Stimulated activated CD8-positive, alpha-beta memory T cell treated with anti-CD3 and anti-CD28 coated beads, Interleukin-7, amount 100 ng/mL, for 24 hours (primary cell): ENCODE data around the gene KRTAP4-1.
"Not testable (repeated sequence)": the region's sequence is repeated elsewhere in the genome, so short reads cannot be mapped to it uniquely, and the experiment has no call there.

Experiments used
- DNase-seq: peaks from one replicate; pipeline ENCODE4 v3.0.0-alpha.2; 2020; ENCODE audit warnings: low read depth

The KRTAP4-1 gene

DNA sequence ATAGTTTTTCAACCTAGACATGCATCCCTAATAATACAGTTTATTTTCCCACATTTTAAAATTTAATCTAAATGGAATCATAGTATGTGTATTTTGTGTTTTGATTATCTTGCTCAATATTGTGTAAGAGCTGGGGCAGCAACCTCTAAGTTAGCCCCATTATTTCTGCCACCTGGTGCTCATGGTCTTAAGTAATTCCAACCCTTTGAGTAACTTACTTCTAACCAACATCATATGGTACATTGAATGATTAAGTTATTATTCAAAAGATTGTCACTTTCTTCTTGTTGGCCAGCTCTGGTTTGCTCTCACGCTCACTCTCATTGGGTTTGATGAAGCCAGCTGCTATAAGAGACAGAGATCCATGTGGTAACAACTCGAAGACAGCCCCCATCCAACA, 12.8 kb downstream of the KRTAP4-1 start:
- DNase-seq, result no peak

DNA sequence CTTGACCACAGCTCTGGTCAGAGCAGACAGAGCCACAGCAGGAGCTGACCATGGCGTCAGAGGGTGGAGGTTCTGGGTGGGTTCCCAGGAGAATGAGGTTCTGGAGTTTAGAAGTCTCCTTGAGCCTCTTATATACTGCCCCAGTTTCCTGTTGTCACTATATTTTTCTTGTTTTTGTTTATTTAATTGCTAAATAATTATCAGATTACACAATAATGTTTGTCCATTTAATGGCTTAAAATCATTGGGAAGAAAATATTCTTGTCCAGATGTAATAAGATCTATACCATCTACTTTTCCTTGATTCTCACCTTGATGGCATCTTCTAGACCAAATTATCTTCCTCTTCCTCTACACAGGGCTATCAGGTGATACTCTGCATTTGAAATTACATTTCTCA, 16.6 kb downstream of the KRTAP4-1 start, which contains the start of gene KRTAP4-3:
TSS of gene KRTAP4-3 (minus strand) at position 101 of the 400 bp plus-strand sequence. CDS start at position 52, 49 bp downstream.
- no peak for DNase-seq

DNA sequence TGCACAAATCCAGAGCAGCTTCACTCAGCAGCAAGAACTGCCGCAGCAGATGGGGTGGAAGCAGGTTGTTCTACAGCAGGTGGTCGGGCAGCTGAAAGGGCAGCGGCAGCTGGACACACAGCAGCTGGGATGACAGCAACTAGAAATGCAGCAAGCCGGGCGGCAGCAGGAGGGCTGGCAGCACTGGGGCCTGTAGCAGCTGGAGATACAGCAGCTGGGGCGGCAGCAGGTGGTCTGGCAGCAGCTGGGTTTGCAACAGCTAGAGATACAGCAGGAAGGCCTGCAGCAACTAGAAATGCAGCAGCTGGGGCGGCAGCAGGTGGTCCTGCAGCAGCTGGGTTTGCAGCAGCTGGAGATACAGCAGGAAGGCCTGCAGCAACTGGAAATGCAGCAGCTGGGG, 17.1 kb downstream of the KRTAP4-1 start:
- no peak for DNase-seq

DNA sequence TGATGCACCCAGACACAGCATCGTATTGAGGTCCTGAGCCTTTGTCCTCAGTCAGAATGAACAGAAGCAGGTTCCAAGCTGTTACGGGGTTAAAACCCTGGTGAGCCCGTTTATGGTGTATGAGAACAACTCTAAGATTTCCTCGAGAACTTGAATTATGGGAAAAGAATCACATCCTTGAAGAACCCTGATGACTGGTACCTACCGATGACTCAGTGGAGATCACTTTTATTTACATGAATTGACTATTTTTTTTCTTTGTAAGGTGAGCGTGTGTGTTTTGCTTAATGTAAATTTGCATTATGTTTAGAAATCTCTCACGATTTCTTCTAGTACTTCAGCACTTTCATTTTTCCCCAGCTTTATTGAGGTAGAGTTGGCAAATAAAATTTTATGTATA, 20.9 kb downstream of the KRTAP4-1 start:
- no peak for DNase-seq

DNA sequence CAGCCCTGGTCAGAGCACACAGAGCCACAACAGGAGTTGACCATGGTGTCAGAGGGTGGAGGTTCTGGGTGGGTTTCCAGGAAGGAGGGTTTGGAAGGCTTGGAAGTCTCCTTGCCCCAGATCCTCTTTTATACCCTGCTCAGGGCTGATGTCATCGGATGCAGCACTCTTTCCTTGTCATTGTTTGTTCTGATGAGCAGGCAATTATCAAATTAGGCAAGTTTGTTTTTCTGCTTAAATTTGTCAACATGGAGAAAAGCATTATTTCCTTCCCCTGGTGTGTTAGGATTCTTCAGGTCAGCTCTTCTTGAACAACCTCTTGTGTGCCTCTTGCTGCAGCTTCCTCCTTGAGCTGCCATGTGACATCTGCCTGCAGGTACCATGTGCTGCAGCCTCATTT, 24.1 kb downstream of the KRTAP4-1 start, which contains the start of gene KRTAP4-4:
TSS of gene KRTAP4-4 (minus strand) at position 101 of the 400 bp plus-strand sequence. CDS start at position 44, 57 bp downstream.
- DNase-seq, result no peak

DNA sequence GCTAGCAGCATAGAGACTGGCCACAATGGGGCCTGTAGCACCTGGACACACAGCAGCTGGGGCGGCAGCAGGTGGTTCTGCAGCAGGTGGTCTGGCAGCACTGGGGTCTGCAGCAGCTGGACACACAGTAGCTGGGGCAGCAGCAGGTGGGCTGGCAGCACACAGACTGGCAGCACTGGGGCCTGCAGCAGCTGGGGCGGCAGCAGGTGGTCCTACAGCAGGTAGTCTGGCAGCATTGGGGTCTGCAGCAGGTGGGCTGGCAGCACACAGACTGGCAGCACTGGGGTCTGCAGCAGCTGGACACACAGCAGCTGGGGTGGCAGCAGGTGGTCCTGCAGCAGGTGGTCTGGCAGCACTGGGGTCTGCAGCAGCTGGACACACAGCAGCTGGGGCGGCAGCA, 24.5 kb downstream of the KRTAP4-1 start:
- DNase-seq, result not testable (repeated sequence)

DNA sequence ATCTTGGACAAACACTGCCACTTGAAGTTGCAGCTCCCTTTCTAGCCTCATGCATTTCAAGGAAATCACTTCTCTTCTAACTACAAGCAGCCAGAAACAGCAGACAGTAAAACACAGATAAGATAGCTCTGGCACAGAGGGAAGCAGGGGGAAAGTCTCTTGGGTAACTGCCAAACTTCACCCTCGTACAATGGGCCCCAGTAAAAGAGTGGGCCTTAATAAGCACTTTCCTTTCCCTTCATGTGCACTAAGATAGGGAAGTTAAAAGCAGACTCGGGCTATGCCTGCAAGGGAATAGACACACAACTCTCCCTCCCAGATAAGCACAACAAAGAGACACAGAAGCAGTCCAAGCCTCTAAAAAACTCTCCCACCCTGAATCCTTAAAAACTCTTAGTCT, 30.9 kb downstream of the KRTAP4-1 start:
- no peak for DNase-seq

DNA sequence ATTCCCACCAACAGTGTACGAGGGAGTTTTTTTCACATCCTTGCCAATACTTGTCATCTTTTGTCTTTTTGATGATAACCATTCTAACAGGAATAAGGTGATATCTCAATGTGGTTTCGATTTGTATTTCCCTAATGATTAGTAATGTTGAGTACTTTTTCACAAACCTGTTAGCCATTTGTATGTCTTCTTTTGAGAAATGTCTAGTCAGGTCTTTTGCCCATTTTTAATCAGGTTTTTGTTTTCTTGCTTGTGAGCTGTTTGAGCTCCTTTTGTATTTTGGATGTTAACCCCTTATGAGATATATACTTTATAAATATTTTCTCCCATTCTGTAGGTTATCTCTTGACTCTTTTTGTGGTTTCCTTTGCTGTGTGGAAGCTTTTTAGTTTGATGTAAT, 33.2 kb downstream of the KRTAP4-1 start:
- DNase-seq, result no peak

DNA sequence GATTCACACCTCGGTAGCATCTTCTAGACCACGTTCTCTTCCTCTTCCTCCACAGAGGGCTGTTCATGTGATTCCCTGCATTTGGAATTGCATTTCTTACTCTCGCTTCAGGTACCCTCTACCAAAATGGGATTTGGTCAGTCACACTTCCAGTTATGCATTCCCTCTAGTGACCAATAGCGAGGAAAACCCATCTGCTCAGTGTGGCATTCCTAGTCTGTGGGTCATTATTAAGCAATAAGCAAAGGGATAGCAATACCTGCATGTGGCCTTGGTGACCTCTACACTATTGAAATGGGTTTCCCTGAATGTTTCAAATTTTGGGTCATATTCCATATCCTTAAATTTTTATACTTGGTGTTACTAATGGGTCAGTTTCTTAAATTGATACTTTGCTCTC, 34.7 kb downstream of the KRTAP4-1 start:
- DNase-seq, result no peak

DNA sequence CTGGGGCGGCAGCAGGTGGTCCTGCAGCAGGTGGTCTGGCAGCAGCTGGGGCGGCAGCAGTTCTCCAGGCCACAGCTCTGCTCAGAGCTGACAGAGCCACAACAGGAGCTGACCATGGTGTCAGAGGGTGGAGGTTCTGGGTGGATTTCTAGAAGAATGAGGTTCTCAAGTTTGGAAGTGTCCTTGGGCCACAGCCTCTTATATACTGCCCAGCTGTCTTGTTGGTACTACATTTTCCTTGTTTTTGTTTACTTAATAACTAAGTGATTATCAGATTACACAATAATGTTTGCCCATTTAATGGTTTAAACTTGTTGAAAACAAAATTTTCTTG, 35.1 kb downstream of the KRTAP4-1 start, which contains the start of gene KRTAP4-5:
TSS of gene KRTAP4-5 (minus strand) at position 174 of the 334 bp plus-strand sequence. CDS start at position 116, 58 bp downstream.
- no peak for DNase-seq

DNA sequence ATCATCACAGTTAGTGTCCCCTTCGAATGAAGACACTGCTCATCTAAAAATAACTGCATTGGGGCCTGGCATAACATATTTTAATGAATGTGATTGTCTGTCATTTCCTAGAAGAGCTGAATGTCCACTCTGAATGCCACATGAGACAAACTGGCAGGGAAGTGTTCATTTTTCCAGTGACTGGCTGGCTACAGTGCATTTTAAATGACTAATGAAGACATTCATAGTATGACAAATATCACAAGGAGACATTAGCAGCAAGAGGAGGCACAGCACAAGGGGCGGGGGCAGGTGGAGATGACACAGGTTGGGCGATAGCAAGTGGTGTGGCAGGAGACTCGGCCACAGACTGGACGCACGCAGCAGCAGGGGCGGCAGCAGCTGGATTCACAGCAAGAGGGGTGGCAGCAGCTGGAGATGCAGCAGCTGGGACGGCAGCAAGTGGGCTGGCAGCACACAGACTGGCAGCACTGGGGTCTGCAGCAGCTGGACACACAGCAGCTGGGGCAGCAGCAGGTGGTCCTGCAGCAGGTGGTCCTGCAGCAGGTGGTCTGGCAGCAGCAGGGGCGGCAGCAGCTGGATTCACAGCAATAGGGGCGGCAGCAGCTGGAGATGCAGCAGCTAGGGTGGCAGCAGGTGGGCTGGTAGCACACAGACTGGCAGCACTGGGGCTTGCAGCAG, 35.6 kb downstream of the KRTAP4-1 start:
- DNase-seq, result not testable (repeated sequence)

DNA sequence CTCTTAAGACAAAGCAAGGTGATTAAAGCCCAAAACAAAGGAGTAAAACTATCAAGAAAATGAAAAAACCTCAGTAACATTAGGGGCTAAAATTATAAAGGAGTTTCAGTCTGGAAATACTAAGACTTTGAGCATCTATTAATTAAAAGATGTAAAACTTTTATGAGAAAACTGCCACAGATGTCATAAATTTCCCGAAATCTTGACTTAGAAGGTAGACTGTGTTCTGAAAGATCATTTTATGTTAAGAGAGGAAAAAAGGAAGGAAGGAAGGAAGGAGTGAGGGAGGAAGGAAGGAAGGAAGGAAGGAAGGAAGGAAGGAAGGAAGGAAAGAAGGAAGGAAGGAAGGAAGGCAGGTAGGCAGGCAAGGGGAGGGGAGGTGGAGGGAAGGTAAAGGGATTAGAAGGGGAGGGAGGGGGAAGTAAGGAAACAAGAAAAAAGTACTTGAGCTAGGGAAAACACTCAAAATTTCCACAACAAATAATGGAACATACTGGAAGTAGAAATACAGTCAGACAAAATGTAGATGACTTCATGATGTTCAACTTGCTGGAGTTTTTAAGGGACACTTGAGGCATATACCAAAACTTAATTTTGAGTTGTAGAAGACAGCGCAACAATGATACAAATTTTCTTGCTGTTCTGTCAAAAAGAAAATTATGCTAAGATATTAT, 37.0 kb downstream of the KRTAP4-1 start:
- DNase-seq, result no peak

DNA sequence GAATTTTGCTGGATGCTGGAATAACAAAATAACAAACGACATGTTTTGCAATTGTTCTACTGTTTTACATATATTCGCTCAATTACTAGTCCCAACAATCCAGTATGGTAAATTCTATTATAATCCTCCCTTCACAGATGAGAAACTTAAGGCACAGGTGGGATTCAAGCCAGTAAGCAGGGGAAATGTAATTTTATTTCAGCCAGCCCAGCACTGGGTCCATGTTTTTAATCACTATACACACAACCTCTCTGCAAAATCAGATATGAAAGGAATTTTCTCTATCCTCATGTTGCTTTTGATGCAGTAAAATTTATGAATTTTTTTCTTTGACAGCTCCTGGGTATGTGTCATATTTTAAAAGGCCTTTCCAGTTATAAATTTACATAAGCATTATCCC, 39.5 kb downstream of the KRTAP4-1 start:
- no peak for DNase-seq

DNA sequence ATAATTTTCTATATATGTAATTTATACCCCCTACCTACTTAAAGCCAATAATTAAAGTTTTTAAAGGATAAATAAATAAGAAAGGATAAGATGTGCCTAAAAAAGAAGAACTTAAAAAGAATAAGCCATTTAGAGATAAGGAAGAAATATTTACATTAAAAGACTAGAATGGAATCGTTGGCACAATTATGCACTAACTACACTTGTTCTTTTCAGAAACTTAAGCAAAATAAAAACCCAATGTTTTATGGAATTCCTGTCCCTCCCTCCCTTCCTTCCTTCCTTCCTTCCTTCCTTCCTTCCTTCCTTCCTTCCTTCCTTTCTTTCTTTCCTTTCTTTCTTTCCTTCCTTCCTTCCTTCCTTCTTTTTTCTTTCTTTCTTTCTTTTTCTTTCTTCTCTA, 39.9 kb downstream of the KRTAP4-1 start:
- DNase-seq, result no peak

DNA sequence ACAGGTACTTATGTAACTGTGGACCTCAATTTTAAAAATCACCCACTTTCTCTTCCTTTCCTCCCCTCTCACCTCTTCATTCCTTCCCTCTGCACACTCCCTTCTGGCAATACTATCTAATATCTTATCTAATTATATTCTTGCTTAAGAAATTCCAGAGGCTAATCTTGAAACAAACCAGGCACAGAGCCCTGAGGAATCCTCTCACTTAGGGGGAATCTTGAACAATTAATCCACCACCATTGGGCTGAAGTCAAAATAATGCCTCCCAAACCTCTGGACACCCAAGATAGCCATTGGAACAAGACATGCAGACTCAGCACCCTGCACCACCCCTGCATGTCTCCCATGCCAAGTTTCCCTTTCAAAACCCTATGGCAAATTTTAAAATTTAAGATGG, 43.4 kb downstream of the KRTAP4-1 start:
- no peak for DNase-seq

DNA sequence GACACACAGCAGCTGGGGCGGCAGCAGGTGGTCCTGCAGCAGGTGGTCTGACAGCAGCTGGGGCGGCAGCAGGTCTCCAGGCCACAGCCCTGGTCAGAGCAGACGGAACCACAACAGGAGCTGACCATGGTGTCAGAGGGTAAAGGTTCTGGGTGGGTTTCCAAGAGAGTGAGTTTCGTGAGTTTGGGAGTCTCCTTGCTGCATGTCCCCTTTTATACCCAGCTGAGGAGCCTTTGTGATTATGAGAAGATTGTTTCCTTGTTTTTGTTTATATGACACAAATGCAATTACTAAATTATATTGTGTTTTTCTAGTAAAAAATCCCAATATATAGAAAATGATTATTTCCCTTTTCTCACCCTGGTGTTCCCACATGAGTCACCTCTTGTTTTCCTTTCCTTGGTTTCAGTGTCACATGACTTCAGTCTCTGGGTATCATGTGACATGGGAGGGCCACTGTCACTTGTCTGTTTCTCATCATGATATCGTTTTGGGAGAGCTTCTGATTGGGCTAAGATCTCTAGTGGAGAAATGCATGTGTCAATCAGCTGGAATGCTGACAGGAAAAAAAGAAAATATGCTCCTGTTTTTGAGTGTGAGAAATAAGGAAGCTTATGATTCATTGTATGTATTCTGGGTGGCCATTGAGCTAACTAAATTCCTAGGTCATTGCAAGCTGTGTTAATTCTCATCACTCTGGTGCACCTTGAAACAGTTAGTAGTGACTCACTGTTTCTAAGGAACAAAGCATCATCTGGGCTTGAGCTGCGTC, 44.2 kb downstream of the KRTAP4-1 start, which contains the start of gene KRTAP4-6:
TSS of gene KRTAP4-6 (minus strand) at position 185 of the 772 bp plus-strand sequence. CDS start at position 128, 57 bp downstream.
- DNase-seq, result no peak

DNA sequence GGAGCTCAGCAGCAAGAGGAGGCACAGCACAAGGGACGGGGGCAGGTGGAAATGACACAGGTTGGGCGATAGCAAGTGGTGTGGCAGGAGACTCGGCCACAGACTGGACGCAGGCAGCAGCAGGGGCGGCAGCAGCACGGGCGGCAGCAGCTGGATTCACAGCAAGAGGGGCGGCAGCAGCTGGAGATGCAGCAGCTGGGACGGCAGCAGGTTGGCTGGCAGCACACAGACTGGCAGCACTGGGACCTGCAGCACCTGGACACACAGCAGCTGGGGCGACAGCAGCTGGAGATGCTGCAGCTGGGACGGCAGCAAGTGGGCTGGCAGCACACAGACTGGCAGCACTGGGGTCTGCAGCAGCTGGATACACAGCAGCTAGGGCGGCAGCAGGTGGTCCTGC, 44.8 kb downstream of the KRTAP4-1 start:
- DNase-seq, result not testable (repeated sequence)
